GOT3 (cell line): ENCODE results near the gene QRICH2.
"Not testable (repeated sequence)": the region's sequence is repeated elsewhere in the genome, so short reads cannot be mapped to it uniquely, and the experiment has no call there.

Experiments used
- DNase-seq: peaks from one replicate; lab custom pipeline; 2025; ENCODE audit warnings: mixed read lengths; lab: John Stamatoyannopoulos, UW

The QRICH2 gene

GRCh38 chr17:76277300-76278267 lies 30.5 kb downstream of the QRICH2 start:
- no peak for DNase-seq

DNA sequence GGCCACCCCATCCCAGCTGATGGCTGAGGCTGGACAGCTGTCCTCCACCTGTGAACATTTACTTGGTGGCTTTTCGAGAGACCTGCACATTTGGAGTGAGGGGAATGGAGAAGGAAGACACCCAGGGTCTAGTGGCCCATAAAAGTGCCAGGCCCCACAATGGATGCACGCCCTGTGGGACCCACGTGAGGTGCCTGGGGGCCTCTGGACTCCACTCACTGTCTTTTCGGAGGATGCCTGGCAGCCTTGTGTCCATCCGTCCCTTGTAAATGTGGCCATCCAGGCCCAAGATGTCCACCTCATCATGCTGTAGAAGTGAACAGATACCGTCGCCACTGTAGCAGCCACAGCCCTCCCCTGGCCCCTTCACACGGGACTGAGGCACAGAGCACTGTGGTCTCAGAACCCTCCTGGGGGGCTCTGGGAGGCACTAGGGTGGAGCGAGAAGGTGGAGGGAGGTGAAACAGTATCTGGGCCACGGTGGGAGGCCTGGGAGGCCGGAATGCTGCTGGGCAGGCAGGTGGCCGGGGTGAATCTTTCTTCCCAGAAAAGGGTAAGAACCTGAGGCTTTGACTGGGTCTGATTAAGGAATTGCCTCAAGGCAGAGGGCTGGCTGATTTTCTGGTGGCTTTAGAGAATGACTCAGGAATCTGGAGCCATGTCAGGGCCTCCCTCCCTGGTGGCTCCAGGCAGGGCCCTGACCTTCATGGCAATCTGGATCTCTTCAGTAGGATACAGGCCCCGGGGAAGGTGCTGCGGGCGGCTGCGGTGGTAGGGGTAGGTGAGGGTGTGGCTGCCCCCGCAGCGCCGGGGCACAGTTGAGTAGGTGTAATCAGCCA lies 31.4 kb downstream of the QRICH2 start:
- DNase-seq = no peak

GRCh38 chr17:76276069-76276431 lies 32.0 kb downstream of the QRICH2 start:
- no peak for DNase-seq

GRCh38 chr17:76275382-76276068 lies 32.6 kb downstream of the QRICH2 start:
- DNase-seq = no peak

GRCh38 chr17:76274112-76274956 lies 33.7 kb downstream of the QRICH2 start:
- no peak for DNase-seq

DNA sequence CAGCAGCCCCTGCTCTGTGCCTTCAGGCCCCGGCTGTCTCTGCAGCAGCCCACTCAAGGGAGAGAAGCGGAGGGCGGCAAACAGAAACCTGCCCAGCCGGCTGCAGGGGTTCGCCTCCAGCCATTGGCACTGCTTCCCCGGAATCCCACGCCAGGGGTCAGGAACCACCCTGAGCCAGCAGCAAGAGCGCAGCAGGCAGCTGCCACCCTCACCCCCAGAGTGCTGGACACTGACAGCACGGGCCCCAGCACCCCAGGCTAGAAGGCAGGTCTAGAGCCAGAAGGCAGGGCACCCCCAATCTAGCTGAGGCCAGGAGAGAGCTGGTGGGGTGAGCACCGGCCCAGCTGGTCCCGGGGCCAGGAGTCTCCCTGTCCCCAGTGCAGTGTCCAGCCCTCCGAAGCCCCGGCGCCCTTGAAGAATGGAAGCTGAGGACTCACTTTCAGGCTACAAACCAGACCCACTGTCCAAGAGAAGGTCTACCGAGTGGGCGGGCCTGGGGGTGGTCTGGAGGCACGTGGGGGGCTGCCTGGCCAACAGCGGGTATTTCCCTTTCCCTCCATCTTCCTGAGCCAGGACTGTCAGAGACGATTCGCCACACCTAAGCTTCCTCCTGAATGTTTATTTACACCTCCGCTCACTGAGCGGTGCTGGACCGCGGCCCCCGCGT lies 34.5 kb downstream of the QRICH2 start:
- DNase-seq = no peak

GRCh38 chr17:76272541-76273444 lies 35.3 kb downstream of the QRICH2 start:
- DNase-seq = no peak

- DNase-seq = no peak
These were observed 36.2 kb downstream of the QRICH2 start for GRCh38 chr17:76271669-76272540.

- DNase-seq = no peak
These were observed 37.1 kb downstream of the QRICH2 start for GRCh38 chr17:76270770-76271668.

- no peak for DNase-seq
These were observed 37.9 kb downstream of the QRICH2 start for GRCh38 chr17:76270127-76270592.

DNA sequence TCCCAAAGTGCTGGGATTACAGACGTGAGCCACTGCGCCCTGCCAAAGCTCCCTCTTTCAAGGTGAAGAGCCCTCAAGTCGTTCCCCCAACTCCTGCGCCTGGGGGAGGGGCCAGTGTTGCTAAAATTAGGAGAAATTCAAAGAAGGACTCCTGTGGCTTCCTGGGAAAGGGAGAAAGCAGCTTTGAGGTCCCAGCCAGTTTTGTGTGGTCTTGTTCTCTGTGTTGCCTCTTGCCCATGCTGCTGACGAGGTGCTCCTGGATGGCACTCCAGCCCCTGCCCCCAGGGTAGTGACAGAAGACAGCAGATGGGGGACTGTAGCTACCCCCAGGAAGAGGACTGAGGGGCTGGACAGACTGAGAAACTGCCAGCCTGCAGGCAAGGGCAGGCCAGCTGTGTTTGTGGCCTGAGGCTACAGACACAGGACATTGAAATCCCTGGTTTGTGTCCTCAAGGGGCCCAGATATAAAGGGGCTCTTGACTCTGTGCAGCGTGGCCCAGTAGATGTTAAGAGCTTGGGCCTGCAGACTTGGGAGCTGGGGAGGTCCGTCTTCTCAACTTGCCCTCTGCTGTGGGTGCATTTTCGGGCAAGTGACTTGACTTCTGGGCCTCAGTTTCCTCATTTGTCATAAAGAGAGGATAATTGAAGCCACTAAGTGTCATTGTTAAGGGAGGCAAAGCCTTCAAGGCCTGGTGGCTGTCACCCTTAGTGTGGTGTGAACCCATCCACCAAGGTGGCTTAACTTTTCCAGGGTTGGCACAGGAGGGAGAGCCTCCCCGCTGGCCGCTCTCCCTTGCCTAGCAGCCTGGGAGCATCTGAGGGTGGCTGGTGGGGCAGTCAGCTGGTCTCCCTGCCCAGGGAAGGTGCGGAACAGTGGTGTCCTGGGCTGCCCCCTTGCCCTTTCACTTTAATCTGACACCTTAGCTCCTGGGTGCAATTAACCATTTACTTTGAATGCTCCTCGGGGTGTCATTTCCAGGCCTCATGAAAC lies 38.8 kb downstream of the QRICH2 start:
- DNase-seq = no peak

- no peak for DNase-seq
These were observed 39.9 kb downstream of the QRICH2 start for GRCh38 chr17:76268015-76268749.

DNA sequence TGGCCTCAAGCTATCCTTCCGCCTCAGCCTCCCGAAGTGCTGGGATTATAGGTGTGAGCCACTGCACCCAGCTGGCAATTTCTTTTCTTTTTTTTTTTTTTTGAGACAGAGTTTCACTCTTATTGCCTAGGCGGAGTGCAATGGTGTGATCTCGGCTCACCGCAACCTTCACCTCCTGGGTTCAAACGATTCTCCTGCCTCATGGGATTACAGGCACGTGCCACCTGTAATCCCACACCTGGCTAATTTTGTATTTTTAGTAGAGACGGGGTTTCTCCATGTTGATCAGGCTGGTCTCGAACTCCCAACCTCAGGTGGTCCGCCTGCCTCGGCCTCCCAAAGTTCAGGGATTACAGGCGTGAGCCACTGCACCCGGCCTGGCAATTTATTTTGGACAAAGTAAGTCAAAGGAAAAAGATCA lies 40.5 kb downstream of the QRICH2 start:
- DNase-seq = not testable (repeated sequence)

DNA sequence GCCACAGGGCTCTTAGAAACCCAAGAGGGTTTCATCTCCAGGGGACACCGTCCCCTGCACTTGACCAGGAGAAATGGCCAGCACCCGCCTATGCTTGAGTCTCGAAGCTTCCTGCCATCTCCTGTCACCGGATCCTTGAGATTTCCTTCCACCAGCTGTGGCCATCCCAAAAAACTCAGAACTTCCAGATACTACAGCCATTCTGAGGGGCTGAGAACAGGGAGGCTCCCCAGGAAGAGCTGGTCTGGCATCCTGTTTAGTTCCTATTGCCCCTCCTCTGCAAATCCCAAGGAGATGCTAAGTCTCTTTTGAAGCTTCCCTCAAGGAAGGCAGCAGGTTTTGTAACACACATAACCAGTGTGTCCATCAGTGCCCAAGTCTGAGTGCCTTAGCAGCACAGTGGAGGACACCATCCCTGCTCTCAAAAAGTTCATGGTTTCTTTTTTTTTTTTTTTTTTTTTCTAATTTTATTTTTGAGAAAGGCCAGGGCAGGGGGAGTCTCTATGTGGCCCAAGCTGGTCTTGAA lies 41.0 kb downstream of the QRICH2 start:
- no peak for DNase-seq

GRCh38 chr17:76266244-76266938 lies 41.7 kb downstream of the QRICH2 start:
- no peak for DNase-seq
